HG03039 (cell line): ENCODE data around the gene VSTM4.

Experiments
- ATAC-seq: cut with Tn5 transposase; IDR thresholded peaks from one replicate; pipeline ENCODE4 v1.9.1; 2021; ENCODE audit warnings: mild to moderate bottlenecking, moderate library complexity; ENCODE audit not compliant: unreplicated experiment

Gene VSTM4

DNA sequence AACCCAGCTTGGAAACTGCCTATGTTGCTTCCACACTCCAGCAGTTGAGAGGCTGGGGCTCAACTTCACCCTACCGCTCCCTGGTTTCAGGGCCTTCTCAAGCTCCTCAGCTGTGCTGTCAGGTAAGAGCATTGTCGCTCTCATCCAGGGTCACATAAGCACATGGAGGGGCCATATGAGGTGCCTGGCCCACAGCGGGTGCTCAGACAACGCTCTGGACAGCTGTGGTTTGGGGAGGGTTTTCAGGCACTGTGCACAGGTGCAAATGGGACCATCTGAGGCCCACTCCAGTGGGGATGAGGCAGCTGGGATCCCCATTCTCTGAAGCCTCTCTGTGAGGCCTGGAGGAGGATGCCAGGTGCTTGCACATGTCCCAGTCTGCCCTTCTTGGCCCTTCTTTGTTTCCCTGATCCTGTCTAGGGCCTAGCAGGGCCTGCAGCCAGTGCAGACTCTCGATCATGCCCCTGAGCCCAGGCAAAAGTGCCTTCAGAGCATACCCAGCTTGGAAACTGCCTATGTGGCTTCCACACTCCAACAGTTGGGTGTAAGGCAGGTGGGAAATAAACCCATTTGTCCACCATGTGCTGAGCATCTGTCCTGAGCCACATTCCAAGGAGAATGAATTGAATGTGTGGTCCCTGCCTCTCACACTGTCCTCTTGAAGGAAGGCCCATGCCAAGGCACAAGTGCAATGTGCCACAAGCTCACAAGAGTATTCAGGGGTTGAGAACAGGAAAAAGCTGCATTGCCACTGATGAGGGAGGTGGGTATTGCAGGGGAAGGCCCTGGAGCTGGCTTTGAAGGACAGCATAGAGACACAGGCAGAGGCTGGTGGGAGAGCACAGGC, 40.3 kb downstream of the VSTM4 start:
- ATAC-seq = no peak

DNA sequence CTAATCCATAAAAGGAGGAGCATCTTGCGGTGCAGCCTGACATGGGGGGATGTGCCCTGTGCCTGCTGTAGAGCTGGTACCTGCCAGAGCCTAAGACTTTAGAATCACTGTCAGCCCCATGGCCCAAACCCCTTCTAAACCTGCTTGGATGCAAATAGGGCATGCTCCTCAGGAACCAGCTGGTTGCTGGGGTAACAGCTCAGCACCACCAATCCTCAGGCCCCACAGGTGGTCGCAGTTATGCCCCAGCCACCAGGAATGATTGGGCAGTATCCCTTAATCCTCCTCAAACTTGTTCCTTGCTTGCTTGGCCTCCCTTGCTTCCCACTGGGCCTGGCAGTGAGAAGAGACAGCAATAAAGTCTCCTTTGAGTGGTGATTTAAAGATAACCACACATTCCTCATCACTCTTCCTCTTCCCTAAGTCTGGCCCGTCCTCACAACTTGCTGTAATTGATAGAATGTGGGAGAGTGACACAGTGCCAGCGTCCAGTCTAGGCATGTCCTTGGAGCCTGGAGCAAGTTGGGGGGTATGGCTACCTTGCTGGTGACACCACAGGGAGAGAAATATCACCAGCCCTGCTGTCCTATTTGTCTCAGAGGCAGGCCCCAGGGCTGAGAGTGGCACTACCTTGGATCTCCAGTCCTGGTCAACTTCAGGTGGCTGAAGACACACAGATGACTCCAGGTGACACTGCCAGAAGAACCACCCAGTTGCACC, 43.0 kb downstream of the VSTM4 start:
- no peak for ATAC-seq

DNA sequence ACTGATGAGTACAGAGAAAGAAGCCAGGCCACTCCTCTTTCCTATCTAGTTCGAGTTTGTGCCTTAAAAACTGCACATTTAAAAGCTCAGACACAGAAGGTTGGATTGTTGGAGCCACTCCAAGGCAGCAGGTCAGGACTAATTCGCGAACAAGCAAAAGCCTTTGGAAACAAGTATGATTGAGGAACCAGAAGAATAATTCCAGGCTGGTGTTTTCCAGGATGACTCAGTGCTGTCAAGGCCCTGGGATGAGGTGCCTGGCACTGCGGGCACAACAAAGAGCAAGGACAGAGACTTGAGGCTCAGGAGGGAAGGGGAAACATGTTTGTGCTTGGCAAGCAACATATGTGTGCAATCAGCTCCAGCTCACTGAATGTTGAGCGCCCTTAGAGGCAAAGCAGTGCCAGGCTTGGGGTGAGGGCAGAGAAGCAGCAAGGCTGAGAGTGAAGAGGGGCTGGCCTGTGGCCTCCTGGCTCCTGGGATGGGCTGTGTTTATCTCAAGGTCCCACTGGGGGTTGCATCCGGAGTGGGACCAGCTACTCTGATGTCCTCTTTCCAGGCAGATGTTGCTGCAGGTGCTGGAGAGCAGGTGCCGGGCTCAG, 44.1 kb downstream of the VSTM4 start:
- no peak for ATAC-seq

DNA sequence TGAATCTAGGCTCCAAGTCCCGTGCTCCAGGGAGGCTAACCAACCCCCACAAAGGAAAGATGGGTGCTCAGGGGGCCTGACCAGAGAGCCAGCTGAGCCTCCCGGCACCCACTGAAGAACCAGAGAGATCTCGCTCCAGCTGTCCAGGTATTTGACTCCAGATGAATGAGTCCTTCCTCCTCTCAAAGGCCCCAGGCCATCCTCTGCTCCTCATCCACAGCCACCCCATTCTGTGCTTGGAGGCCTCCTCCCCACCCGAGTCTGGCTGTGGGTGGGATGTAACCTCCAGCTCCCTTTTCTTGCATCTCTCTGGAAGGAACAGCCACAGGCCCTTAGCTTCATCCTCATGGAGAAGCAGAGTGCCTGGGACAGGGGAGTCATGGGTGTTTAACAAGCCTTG, 44.6 kb downstream of the VSTM4 start:
- no peak for ATAC-seq

DNA sequence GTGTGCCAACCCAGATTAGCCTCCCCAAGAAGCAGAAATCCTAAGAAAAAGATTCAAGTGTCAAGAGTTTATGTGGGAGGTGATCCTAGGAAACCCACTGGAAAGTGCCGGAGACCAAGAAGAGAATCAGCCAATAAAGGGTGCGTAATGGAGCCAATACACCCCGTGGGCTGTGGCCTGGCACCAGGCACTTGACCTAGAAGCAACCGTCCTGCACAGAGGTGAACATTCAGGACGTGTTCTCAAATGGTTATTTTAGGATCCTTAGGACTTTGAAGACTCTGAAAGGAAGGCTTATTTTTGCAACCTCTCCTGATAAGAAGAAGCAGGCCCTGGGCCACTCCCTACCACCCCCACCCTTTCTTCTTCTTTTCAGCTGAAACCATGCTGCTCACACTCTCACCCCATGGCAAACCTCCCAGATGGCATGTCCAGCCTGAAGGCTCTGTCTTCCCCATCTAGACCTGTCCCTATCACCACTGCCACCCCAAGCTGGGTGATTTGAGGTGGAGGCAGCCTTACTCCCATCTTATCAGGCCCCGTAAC, 46.6 kb downstream of the VSTM4 start:
- ATAC-seq = no peak

DNA sequence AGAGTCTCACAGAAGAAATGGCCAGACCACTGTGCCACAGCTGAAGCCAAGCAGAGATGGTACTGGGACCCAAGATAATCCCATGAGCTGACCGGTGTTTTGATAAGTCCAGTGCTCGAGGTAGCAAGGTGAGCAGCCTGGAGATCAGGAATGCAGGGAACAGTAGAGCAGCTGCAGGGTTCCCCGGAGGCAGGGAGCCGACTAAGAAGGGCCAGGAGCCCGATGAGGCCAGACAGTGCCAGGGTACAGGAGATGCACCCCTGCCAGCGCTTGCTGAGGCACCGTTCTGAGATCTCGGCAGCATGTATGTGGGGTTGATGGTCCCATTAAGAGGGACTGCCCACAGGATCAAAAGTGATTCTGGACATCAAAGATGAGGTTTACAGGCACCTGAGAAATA, 47.1 kb downstream of the VSTM4 start:
- no peak for ATAC-seq

DNA sequence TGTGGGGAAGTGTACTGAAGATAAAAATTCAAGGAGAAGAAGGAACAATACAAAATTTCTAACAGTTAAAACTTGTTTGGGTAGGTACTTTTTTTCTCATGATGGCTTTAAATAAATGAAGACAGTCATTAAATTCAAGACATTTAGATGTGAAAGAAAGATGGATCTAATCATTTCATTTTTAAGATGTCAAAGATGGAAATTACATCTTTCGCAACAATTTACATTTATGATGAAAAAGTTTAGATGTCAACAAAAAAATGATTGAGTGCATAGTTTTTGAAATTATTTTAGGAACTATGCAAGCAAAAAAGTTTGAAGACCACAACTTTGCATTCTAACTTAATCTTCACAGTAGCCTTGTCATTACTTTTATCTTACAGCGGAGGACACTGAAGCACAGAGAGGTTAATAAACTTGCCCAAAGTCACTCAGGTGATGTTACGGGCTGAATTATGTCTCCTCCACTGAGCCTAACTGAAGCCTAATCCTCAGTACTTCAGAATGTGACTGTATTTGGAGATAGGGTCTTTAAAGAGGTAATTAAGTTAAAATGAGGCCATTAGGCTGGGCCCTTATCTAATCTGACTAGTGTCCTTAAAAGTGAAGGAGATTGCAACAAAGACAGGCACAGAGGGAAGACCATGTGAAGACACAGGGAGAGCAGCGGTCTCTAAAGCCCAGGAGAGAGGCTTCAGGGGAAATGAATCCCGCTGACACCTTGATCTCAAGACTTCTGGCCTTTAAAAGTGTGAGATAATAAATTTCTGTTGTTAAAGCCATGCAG, 48.2 kb downstream of the VSTM4 start:
- ATAC-seq = no peak

DNA sequence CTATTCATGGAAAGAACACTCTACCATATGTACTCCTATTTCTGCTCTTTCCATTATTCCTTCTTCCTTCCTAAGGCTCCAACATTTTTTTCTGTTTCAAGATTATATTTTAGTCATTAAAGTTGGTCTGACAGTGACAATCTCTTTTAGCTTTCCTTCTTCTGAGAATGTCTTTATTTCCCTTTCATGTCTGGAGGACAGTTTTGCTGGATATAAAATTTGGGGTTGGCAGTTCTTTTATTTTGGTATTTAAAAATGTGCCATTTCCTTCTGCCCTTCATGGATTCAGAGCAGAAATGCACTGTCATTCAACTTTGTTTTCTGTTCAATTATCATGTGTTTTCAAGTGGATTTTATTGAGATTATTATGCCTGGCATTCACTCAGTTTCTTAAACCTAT, 53.1 kb downstream of the VSTM4 start:
- ATAC-seq = no peak

DNA sequence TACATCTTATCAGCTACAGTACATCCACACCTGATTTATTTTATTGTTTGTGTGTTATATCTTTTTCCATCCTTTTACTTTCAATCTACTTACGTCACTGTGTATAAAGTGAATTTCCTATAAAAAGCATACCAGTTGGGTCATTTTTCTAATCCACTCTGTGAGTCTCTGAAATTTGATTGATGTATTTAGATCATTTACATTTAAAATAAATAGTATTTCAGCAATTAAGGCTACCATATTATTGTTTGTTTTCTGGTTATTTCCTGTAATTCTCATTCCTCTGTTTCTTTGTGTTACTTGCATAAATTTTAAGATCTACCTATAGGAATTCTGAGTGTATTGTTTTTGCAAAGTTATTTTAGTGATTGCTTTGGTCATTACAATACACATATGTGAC, 53.7 kb downstream of the VSTM4 start:
- no peak for ATAC-seq

DNA sequence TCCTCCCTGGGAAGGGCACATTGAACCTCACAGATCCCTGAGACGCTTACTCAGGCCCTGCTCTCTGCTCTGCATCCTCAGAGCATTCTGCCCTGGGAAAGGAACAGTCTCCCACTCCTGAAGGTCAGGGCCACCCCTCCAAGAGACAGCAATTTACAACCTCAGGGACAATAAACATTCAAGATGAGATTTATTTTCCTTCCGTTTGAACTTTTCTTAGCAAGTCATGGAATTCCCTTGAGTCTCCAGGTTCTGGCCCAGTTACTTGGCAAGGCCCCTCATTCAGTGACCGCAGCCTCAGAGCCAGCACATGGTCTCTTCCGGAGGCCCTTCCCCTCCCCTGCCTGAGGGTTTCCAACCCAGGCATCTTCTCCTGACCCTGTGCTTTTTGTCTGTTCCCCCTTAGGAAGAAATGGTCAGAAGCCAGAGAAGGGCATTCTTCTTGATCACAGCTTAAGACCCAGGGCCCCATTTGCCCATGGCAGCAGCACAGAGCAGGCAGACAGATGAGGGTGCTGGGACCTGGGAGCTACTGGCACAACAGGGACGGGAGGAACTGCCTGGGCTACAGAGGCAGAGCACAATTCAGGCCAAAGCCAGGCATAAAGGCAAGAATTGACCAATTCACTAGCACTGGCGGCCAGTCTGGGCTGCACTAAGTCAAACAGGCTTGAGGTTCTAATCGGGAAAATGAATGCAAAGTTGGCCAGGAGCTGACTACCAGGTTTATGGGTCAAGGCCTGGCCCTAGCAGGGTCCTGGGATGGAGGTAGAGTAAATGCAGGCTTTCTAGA, 56.7 kb downstream of the VSTM4 start:
- no peak for ATAC-seq

DNA sequence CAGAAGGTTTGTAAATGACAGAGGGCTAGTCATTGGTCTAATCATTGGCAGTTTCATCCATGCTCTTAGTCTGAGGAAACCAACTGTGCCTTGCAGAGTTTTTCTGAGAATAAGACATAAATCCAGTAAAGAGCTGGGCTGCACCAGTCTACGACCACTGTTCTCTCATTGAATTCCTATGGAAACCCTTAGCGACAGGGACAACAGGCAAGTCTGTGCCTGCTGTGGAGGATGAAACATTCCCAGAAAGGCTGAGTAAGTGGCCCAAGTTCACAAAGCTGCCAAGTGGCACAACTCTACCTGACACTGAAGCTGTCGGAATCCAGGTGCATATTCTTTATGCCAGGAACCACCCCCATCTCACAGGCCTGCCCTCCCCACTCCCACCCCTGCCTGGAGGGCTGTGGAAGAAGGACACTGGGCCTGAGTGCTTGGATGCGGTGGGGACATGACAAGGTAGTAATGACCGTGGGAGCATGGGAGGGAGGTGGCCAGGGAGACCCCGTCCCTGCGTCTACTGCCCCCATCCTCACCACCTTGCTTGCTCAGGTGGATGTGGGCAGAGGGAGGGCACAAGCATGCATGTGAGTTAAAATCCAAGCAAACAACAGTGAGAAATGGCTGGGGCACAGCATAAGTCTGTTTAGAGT, 58.0 kb downstream of the VSTM4 start:
- ATAC-seq = no peak

DNA sequence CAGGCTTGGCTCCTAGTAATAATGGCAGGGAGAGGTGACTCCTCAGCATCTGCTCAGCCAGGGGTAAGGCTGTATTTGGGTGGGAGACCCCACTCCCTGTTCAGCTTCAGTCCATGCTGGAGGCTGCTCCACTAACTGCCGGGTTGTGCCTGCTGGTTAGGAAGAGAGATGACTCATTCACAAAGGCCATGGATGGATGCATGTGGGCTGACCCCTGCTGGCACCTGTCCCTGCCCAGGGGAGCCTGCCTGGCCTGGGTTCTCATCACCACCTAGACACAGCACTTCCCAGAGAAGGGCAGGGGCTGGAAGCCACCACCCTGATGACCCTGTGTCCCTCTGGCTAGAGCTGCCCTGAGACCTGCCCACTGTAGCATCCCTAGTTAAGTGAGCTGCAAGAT, 59.0 kb downstream of the VSTM4 start:
- ATAC-seq = no peak

DNA sequence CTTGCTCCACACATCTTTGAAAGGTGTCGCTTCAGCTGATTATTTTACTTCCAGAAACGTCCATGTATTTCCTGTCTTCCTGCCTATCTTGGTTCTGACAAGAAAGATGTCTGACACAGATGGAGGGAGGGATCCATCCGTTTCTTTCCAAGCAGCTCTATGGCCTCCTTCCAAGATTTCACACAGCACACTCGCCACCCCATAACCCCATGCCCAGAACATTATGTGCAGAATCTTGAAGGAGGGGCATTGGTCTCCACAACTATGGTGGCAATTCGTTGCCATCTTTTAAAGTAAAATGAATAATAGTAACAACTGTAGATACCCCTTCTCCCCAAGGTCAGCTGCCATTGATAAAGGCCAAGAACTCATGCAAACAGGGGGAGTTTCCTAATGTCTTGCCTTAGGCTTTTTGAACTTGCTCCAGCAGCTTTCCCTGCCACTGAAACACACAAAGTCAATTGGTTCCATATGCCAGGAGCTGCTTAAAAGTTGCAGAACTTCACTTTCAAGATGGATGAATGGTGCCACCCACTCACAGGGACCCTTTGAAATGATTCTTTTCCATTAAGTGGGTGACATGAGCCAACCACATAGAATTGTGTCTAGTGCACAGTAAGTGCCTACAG, 60.0 kb downstream of the VSTM4 start:
- no peak for ATAC-seq

DNA sequence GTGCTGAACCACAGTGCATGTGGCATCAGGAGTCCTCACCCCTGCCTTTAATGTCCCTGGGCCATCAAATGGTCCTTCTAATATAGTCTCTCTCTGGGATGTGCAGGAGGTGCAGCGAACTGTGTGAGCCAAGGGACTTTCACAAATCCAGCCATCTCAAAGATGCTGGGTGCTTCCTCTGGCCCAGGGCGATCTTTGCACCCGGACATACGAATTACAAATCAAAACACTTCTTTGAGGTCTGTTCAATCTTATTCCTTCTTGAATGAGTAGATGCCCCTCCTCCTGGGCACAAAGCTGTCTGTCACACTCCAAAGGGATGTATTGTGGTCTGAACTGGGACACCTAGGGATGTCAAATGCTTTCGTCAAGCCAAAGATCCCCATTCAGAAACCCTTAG, 60.6 kb downstream of the VSTM4 start:
- ATAC-seq = no peak

DNA sequence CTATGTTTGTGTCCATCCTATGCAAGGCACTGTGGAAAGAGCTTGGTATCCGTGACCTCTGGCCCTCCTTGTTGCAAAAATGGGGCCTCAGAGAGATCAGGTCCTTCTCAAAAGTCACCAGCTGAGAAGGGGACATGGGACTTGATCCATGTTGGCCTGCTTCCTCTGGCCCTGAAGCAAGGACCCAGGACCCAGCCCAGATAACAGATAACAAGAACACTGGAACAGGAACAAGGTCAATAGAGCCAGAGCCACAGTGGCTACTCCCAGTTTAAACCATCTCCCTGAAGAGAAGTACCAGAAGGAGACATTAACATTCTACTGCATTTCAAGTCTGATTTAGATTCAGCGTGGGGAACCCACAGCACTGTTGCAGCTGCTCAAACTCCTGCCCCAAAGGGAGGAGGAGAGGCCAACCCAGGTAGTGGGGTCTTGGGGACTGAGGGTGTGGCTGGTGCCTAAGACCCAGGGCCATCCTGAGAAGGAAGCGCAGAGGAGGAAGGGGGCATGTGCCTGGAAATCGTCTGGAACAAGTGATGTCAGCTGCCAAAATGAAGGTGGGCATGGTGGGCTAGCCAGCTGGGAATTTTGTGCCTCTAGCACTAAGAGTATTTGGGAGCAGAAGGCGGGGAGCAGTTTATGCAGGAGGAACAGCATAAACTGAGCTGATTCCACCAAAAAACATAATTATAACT, 61.2 kb downstream of the VSTM4 start:
- ATAC-seq = no peak

DNA sequence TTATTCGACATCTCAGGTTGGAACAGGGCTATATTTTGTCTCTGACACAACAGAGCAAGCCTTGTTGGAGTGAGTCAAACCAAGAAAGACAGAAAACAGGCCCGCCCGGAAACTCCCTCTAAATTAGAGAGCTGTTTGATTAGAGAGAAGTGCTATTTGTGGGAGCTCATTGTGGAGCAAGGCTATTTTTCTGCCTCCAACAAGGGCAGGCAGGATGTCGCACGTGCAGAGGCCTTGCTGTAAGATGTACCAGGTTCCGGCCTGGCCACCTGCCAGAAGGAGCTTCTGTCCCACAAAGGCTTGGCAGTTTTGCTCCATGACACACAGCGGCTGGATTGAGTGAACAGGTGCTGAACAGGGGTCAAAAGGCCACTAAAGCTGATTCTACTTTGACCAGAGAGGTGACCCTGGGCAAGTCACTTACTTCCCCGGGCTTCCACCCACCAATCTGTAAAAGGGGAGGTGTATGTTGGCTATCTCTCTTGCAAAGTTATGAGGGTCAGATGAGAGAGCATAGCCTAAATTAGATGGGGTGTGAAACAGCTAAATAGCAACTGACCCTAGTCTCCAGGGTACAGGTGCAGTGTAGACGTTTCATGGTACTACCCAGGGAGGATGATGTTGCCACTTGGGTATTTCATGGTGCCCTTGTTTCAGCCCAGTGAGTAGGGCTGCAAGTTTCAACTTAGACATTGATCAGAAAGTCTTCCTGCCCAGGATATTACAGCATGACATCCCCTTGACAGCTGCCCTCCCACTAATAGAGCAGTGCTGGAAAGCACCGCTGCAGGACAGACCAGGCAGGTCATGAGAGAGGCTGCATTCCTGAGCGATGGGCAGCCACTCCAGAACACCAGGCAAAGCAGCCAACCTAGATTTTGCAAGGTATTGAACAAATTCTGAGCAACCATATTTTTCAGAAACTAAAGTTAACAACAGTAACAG, 62.0 kb downstream of the VSTM4 start:
- ATAC-seq = no peak

DNA sequence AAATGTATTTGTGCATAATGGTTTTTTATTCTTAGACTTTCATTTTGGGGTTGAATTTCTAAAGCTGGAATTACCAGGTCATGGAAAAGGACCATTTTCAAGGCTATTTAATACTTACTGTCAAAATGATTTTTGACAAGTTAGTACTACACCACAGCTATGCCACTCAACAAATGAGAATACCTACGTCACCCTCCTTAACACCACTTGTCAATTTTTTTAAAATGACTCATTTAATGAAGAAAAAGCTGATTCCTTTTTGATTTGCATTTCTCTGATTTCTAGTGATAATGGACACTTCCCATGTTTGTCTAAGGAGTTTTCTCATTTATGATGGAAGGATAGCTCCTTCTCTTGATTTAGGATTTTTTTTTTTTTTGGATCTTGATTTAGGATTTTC, 63.3 kb downstream of the VSTM4 start:
- ATAC-seq = no peak

DNA sequence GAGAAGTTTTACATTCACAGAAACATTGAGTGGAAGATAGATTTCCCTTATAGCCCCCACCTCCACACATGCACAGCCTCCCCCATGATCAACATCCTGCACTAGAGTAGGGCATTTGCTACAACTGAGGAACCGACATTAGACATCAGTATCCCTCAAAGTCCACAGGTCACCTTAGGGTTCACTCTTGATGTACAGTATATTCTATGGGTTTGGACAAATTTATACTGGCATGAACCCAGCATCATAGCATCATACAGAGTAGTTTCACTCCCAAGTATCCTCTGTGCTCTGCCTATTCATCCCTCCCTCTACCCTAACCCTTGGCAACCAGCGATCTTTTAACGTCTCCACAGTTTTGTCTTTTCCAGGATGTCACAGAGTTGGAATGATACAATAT, 64.4 kb downstream of the VSTM4 start:
- no peak for ATAC-seq
